IPS-15b (cell line): ENCODE results near the gene SMCP.

ENCODE experiments used
- H3K27me3 ChIP-seq: one replicate; pipeline ENCODE4 v1.6.1; 2013; ENCODE audit warnings: low read length; ENCODE audit not compliant: control insufficient read depth, insufficient read depth
- H3K36me3 ChIP-seq: one replicate; pipeline ENCODE4 v1.6.1; 2013; ENCODE audit warnings: low read length; ENCODE audit not compliant: control insufficient read depth, insufficient read depth
- H3K4me1 ChIP-seq: one replicate; pipeline ENCODE4 v1.6.1; 2013; ENCODE audit warnings: mild to moderate bottlenecking, low read length; ENCODE audit not compliant: control insufficient read depth, insufficient read depth
- H3K4me3 ChIP-seq: one replicate; pipeline ENCODE4 v1.5.1; 2013; ENCODE audit warnings: low read depth, low read length
- H3K9ac ChIP-seq: one replicate; pipeline ENCODE4 v1.6.1; 2013; ENCODE audit warnings: low read depth, mild to moderate bottlenecking, low read length
- H3K9me3 ChIP-seq: one replicate; pipeline ENCODE4 v1.6.1; 2013; ENCODE audit warnings: mild to moderate bottlenecking, low read length; ENCODE audit not compliant: control insufficient read depth, insufficient read depth

Gene SMCP

GRCh38 chr1:152919071-152919470, 40.9 kb downstream of the SMCP start:
- Histone ChIP-seq H3K27me3 (no peaks in the 10 kb centered on the region), H3K4me3 (no peak overlapping the region), H3K4me1 (no peaks in the 10 kb centered on the region), H3K36me3 (no peaks in the 10 kb centered on the region), H3K9me3 (no peaks in the 10 kb centered on the region), H3K9ac (no peak overlapping the region)

GRCh38 chr1:152924191-152924590, 46.1 kb downstream of the SMCP start:
- H3K9ac ChIP-seq, result no peak overlapping the region
- no peaks in the 10 kb centered on the region for H3K27me3 ChIP-seq
- no peaks in the 10 kb centered on the region for H3K9me3 ChIP-seq
- no peak overlapping the region for H3K4me3 ChIP-seq
- H3K36me3 ChIP-seq, result no peaks in the 10 kb centered on the region
- H3K4me1 ChIP-seq, result no peaks in the 10 kb centered on the region

GRCh38 chr1:152926091-152926490, 48.0 kb downstream of the SMCP start:
- H3K36me3 ChIP-seq, result no peaks in the 10 kb centered on the region
- H3K9ac ChIP-seq, result no peak overlapping the region
- no peaks in the 10 kb centered on the region for H3K9me3 ChIP-seq

GRCh38 chr1:152928671-152929070, 50.5 kb downstream of the SMCP start:
- H3K9ac ChIP-seq, result no peak overlapping the region
- no peaks in the 10 kb centered on the region for H3K36me3 ChIP-seq
- H3K4me3 ChIP-seq, result no peak overlapping the region
- no peaks in the 10 kb centered on the region for H3K4me1 ChIP-seq
- no peaks in the 10 kb centered on the region for H3K9me3 ChIP-seq
- no peaks in the 10 kb centered on the region for H3K27me3 ChIP-seq

More at GRCh38 chr1:152926091-152926490, 48.0 kb downstream of the SMCP start:
- H3K4me3 ChIP-seq, result no peak overlapping the region
- no peaks in the 10 kb centered on the region for H3K27me3 ChIP-seq
- H3K4me1 ChIP-seq, result no peaks in the 10 kb centered on the region

- H3K4me3 ChIP-seq, result no peak overlapping the region
- H3K36me3 ChIP-seq, result no peaks in the 10 kb centered on the region
- H3K9ac ChIP-seq, result no peak overlapping the region
- H3K4me1 ChIP-seq, result no peaks in the 10 kb centered on the region
- H3K9me3 ChIP-seq, result no peaks in the 10 kb centered on the region
- no peaks in the 10 kb centered on the region for H3K27me3 ChIP-seq
These were observed 54.2 kb downstream of the SMCP start for GRCh38 chr1:152932170-152932811.

GRCh38 chr1:152933196-152933595, 55.1 kb downstream of the SMCP start:
- Histone ChIP-seq H3K4me1 (no peaks in the 10 kb centered on the region), H3K36me3 (no peaks in the 10 kb centered on the region), H3K9me3 (no peaks in the 10 kb centered on the region), H3K9ac (no peak overlapping the region), H3K27me3 (no peaks in the 10 kb centered on the region), H3K4me3 (no peak overlapping the region)
